Measurements from ENCODE around the gene KCNE5.

DNA sequence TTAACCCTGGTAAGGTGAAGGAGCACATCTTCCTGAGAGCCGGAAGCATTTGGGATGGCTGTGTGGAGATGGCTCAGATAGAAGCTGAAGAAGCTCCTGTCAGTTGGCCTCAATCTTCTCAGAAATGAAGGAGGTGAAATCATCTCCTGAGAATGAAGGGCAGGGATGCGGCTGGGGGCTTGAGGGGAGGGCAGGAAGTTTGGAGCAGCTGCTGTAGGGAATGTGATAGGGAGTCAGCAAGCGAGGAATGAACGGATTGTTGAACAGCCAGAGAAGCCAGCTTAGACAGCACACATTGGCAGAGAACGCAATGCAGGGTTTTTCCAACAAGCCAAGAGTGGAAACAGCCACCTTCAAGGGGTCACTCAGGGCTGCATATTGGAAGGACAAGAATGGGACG lies 10.0 kb downstream of the KCNE5 start:
- TF ChIP-seq, protein P1, sequence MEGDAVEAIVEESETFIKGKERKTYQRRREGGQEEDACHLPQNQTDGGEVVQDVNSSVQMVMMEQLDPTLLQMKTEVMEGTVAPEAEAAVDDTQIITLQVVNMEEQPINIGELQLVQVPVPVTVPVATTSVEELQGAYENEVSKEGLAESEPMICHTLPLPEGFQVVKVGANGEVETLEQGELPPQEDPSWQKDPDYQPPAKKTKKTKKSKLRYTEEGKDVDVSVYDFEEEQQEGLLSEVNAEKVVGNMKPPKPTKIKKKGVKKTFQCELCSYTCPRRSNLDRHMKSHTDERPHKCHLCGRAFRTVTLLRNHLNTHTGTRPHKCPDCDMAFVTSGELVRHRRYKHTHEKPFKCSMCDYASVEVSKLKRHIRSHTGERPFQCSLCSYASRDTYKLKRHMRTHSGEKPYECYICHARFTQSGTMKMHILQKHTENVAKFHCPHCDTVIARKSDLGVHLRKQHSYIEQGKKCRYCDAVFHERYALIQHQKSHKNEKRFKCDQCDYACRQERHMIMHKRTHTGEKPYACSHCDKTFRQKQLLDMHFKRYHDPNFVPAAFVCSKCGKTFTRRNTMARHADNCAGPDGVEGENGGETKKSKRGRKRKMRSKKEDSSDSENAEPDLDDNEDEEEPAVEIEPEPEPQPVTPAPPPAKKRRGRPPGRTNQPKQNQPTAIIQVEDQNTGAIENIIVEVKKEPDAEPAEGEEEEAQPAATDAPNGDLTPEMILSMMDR (IDR thresholded peaks at IDR 0.05; ENCODE audit: insufficient read depth, low read length), result no peak
- TF ChIP-seq POLR2AphosphoS5 (IDR thresholded peaks at IDR 0.05; ENCODE audit: low read depth), result no peak
- TF ChIP-seq, protein P2, sequence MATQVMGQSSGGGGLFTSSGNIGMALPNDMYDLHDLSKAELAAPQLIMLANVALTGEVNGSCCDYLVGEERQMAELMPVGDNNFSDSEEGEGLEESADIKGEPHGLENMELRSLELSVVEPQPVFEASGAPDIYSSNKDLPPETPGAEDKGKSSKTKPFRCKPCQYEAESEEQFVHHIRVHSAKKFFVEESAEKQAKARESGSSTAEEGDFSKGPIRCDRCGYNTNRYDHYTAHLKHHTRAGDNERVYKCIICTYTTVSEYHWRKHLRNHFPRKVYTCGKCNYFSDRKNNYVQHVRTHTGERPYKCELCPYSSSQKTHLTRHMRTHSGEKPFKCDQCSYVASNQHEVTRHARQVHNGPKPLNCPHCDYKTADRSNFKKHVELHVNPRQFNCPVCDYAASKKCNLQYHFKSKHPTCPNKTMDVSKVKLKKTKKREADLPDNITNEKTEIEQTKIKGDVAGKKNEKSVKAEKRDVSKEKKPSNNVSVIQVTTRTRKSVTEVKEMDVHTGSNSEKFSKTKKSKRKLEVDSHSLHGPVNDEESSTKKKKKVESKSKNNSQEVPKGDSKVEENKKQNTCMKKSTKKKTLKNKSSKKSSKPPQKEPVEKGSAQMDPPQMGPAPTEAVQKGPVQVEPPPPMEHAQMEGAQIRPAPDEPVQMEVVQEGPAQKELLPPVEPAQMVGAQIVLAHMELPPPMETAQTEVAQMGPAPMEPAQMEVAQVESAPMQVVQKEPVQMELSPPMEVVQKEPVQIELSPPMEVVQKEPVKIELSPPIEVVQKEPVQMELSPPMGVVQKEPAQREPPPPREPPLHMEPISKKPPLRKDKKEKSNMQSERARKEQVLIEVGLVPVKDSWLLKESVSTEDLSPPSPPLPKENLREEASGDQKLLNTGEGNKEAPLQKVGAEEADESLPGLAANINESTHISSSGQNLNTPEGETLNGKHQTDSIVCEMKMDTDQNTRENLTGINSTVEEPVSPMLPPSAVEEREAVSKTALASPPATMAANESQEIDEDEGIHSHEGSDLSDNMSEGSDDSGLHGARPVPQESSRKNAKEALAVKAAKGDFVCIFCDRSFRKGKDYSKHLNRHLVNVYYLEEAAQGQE (IDR thresholded peaks at IDR 0.05; ENCODE audit: insufficient replicate concordance, low read depth), result no peak

Data from HL-60 (cell line).